GM12872 (cell line): ENCODE measurements around the gene PKD2.

Experiments
- CTCF ChIP-seq: IDR thresholded peaks from 3 replicates; pipeline ENCODE4 v1.5.1; 2011; ENCODE audit warnings: low read depth, mild to moderate bottlenecking, low read length, moderate library complexity; ENCODE audit not compliant: insufficient read depth

The PKD2 gene

GRCh38 chr4:87971866-87972265 is 35.6 kb upstream of the PKD2 start:
- no peak for TF ChIP-seq CTCF

GRCh38 chr4:87973283-87974169 is 33.9 kb upstream of the PKD2 start:
- peak; percentile 78 for TF ChIP-seq CTCF

- TF ChIP-seq CTCF = no peak
Observed at GRCh38 chr4:87974856-87975462, 32.5 kb upstream of the PKD2 start.

- 0 out of 3 replicates have a peak, but pooled peaks have one; percentile 3 for TF ChIP-seq CTCF
Observed at GRCh38 chr4:87975466-87975865, 32.0 kb upstream of the PKD2 start, which contains the start of gene SPP1. TSS of gene SPP1 (plus strand) at chr4:87975714. CDS start at chr4:87976896, 1,182 bp downstream.

- no peak for TF ChIP-seq CTCF
Observed at GRCh38 chr4:87977521-87978278, 29.7 kb upstream of the PKD2 start.

- TF ChIP-seq CTCF = no peak
Observed at GRCh38 chr4:87978681-87979080, 28.8 kb upstream of the PKD2 start.

- TF ChIP-seq CTCF = no peak
Observed at GRCh38 chr4:87979810-87980209, 27.6 kb upstream of the PKD2 start.
